Neutrophil (primary cell): ENCODE measurements around the gene CLCA4.

Source experiments
- H3K27ac ChIP-seq: fragments of 200-600 bp; sonication (generic); 2 replicates; pipeline ENCODE4 v1.5.1; 2016; ENCODE audit warnings: mild to moderate bottlenecking, moderate library complexity
- H3K27me3 ChIP-seq: fragments of 200-600 bp; sonication (generic); 2 replicates; pipeline ENCODE4 v1.6.0; 2016; ENCODE audit warnings: mild to moderate bottlenecking
- H3K36me3 ChIP-seq: fragments of 200-600 bp; sonication (generic); 2 replicates; pipeline ENCODE4 v1.5.1; 2017
- H3K4me1 ChIP-seq, 2 experiments: fragments of 200-600 bp in 1 of 2; sonication (generic) in 1 of 2; 1 replicate in 1 of 2; 2 replicates in 1 of 2; pipeline versions ENCODE4 v1.5.1 to v1.6.1; 2013 to 2016; ENCODE audit warnings: low read depth in 1 of 2, low read length in 1 of 2, mild to moderate bottlenecking in 1 of 2, moderate library complexity in 1 of 2; ENCODE audit not compliant: control insufficient read depth in 1 of 2, insufficient read depth in 1 of 2
- H3K4me3 ChIP-seq, 2 experiments: fragments of 200-600 bp in 1 of 2; sonication (generic) in 1 of 2; 1 replicate in 1 of 2; 2 replicates in 1 of 2; pipeline ENCODE4 v1.5.1; 2013 to 2016; ENCODE audit warnings: low read depth in 1 of 2, low read length in 1 of 2, mild to moderate bottlenecking in 1 of 2, moderate library complexity in 1 of 2
- H3K9me3 ChIP-seq: fragments of 200-600 bp; sonication (generic); 2 replicates; pipeline ENCODE4 v1.5.1; 2016
- CTCF ChIP-seq: fragments of 200-600 bp; sonication (generic); IDR thresholded peaks from 2 replicates; pipeline ENCODE4 v1.5.1; 2016; ENCODE audit warnings: antibody characterized with exemption

The CLCA4 gene

GRCh38 chr1:86508583-86508969 lies 38.3 kb upstream of the CLCA4 start:
- peaks cover 8% of the 10 kb centered on the region for H3K27me3 ChIP-seq
- TF ChIP-seq CTCF = no peak
- peaks cover 0 to 5% of the 10 kb centered on the region in 2 experiments for H3K4me1 ChIP-seq
- no peak overlapping the region for H3K4me3 ChIP-seq
- H3K9me3 ChIP-seq = no peaks in the 10 kb centered on the region
- H3K36me3 ChIP-seq = no peaks in the 10 kb centered on the region
- no peak overlapping the region for H3K27ac ChIP-seq

GRCh38 chr1:86515597-86515996 lies 31.3 kb upstream of the CLCA4 start:
- Histone ChIP-seq H3K4me1 (no peaks in the 10 kb centered on the region), H3K27ac (no peak overlapping the region), H3K9me3 (no peaks in the 10 kb centered on the region), H3K4me3 (no peak overlapping the region), H3K27me3 (no peaks in the 10 kb centered on the region), H3K36me3 (no peaks in the 10 kb centered on the region)
- no peak for TF ChIP-seq CTCF

GRCh38 chr1:86516335-86516734 lies 30.5 kb upstream of the CLCA4 start:
- Histone ChIP-seq H3K4me3 (no peak overlapping the region), H3K36me3 (no peaks in the 10 kb centered on the region), H3K27me3 (no peaks in the 10 kb centered on the region), H3K4me1 (no peaks in the 10 kb centered on the region), H3K9me3 (no peaks in the 10 kb centered on the region), H3K27ac (no peak overlapping the region)
- no peak for TF ChIP-seq CTCF

- Histone ChIP-seq H3K4me1 (no peaks in the 10 kb centered on the region), H3K27me3 (no peaks in the 10 kb centered on the region), H3K9me3 (no peaks in the 10 kb centered on the region), H3K27ac (no peak overlapping the region), H3K4me3 (no peak overlapping the region), H3K36me3 (no peaks in the 10 kb centered on the region)
- no peak for TF ChIP-seq CTCF
Observed at GRCh38 chr1:86517336-86517735, 29.5 kb upstream of the CLCA4 start.

GRCh38 chr1:86520789-86521521 lies 25.9 kb upstream of the CLCA4 start:
- H3K4me3 ChIP-seq = no peak overlapping the region
- H3K27me3 ChIP-seq = no peaks in the 10 kb centered on the region
- H3K27ac ChIP-seq = no peak overlapping the region
- no peaks in the 10 kb centered on the region for H3K9me3 ChIP-seq
- no peaks in the 10 kb centered on the region for H3K4me1 ChIP-seq
- TF ChIP-seq CTCF = no peak
- H3K36me3 ChIP-seq = no peaks in the 10 kb centered on the region
